GM23338 (cell line): Measurements from ENCODE around the gene GPANK1.

ENCODE experiments used
- CREB1 ChIP-seq: fragments of 250-450 bp; sonication (Bioruptor Pico); IDR thresholded peaks from 2 replicates; pipeline ENCODE4 v1.5.0; 2020; ENCODE audit warnings: low read depth, mild to moderate bottlenecking, moderate library complexity
- CTCF ChIP-seq, 2 experiments: fragments of 200-600 bp in 1 of 2; sonication (generic) in 1 of 2; conservative IDR thresholded peaks; 2 replicates each; pipeline versions ENCODE4 v1.5.1 to v1.6.1; 2016 to 2017; ENCODE audit warnings: antibody characterized with exemption in 2 of 2, low read depth in 2 of 2, mild to moderate bottlenecking in 2 of 2, moderate library complexity in 1 of 2
- ETS1 ChIP-seq: IDR thresholded peaks from 2 replicates; pipeline ENCODE4 v1.6.1; 2016; ENCODE audit warnings: antibody characterized with exemption
- EZH2 ChIP-seq: fragments of 200-600 bp; sonication (generic); IDR thresholded peaks from one replicate; pipeline ENCODE4 v1.8.0; 2017; ENCODE audit warnings: antibody characterized with exemption, mild to moderate bottlenecking, low read depth; ENCODE audit not compliant: unreplicated experiment
- EZH2phosphoT487 ChIP-seq: fragments of 200-600 bp; sonication (generic); IDR thresholded peaks from one replicate; pipeline ENCODE4 v1.8.1; 2018; ENCODE audit warnings: antibody characterized with exemption; ENCODE audit not compliant: unreplicated experiment
- JUNB ChIP-seq: IDR thresholded peaks from one replicate; pipeline ENCODE4 v1.6.1; 2016; ENCODE audit warnings: antibody characterized with exemption; ENCODE audit not compliant: unreplicated experiment
- POLR2AphosphoS5 ChIP-seq: IDR thresholded peaks from 2 replicates; pipeline ENCODE4 v1.6.1; 2016; ENCODE audit warnings: antibody characterized with exemption, low read depth
- REST ChIP-seq: IDR thresholded peaks from one replicate; pipeline ENCODE4 v1.6.1; 2018; ENCODE audit warnings: antibody characterized with exemption; ENCODE audit not compliant: unreplicated experiment
- STAT1 ChIP-seq: IDR thresholded peaks from one replicate; pipeline ENCODE4 v1.6.1; 2016; ENCODE audit warnings: antibody characterized with exemption; ENCODE audit not compliant: unreplicated experiment
- ZNF462 ChIP-seq: fragments of 250-450 bp; sonication (Bioruptor Pico); IDR thresholded peaks from 2 replicates; pipeline ENCODE4 v1.5.0; 2020; ENCODE audit warnings: mild to moderate bottlenecking, moderate library complexity

GRCh38 chr6:31645325-31645724, 19.5 kb downstream of the GPANK1 start:
- TF ChIP-seq EZH2phosphoT487 (no peak), POLR2AphosphoS5 (no peak), JUNB (no peak), CREB1 (CRISPR knock-in tag) (no peak), CTCF (conservative IDR thresholded peaks at IDR 0.05; ENCODE audit: low read depth in 2 of 2) (no peak), ETS1 (no peak), EZH2 (no peak), REST (no peak), STAT1 (no peak), ZNF462 (CRISPR knock-in tag) (no peak)
